ENCODE data around the gene PRSS27. TPM values are rescaled to one million over a fixed set of nuclear protein-coding genes. Genes with fewer than 3 reads are reported as not detected.

Gene PRSS27
- total RNA-seq, 1 donor from 2014 or later, result 5.5 TPM

GRCh38 chr16:2767140-2767731 is 47.2 kb upstream of the PRSS27 start:
- no peaks in the 10 kb centered on the region for H3K9me3 Mint-ChIP-seq (ENCODE audit: unreplicated experiment)
- peaks cover 15% of the 10 kb centered on the region for H3K4me1 Mint-ChIP-seq (ENCODE audit: unreplicated experiment)
- H3K27ac Mint-ChIP-seq (ENCODE audit: unreplicated experiment), result no peak overlapping the region
- H3K4me3 Mint-ChIP-seq (ENCODE audit: unreplicated experiment), result no peak overlapping the region
- DNase-seq (ENCODE audit: extremely low spot score, unreplicated experiment), result no peak
- H3K27me3 Mint-ChIP-seq (ENCODE audit: unreplicated experiment), result no peaks in the 10 kb centered on the region
- peaks cover 80% of the 10 kb centered on the region for H3K36me3 Mint-ChIP-seq (ENCODE audit: unreplicated experiment)
- no peak for TF ChIP-seq CTCF (IDR thresholded peaks at IDR 0.05)

GRCh38 chr16:2766430-2767139 is 46.6 kb upstream of the PRSS27 start:
- Mint-ChIP-seq H3K9me3 (ENCODE audit: unreplicated experiment) (no peaks in the 10 kb centered on the region), H3K4me3 (ENCODE audit: unreplicated experiment) (no peak overlapping the region), H3K4me1 (ENCODE audit: unreplicated experiment) (peaks cover 15% of the 10 kb centered on the region), H3K27me3 (ENCODE audit: unreplicated experiment) (no peaks in the 10 kb centered on the region), H3K36me3 (ENCODE audit: unreplicated experiment) (peaks cover 83% of the 10 kb centered on the region), H3K27ac (ENCODE audit: unreplicated experiment) (peak overlapping the region; percentile 19)
- TF ChIP-seq CTCF (IDR thresholded peaks at IDR 0.05), result no peak
- DNase-seq (ENCODE audit: extremely low spot score, unreplicated experiment), result no peak

GRCh38 chr16:2765462-2766404 is 45.7 kb upstream of the PRSS27 start:
- H3K27ac Mint-ChIP-seq (ENCODE audit: unreplicated experiment), result peak overlapping the region; percentile 19

GRCh38 chr16:2764718-2765117 is 44.7 kb upstream of the PRSS27 start:
- Mint-ChIP-seq H3K4me3 (ENCODE audit: unreplicated experiment) (no peak overlapping the region), H3K27me3 (ENCODE audit: unreplicated experiment) (no peaks in the 10 kb centered on the region), H3K27ac (ENCODE audit: unreplicated experiment) (no peak overlapping the region), H3K4me1 (ENCODE audit: unreplicated experiment) (peaks cover 12% of the 10 kb centered on the region), H3K36me3 (ENCODE audit: unreplicated experiment) (peaks cover 93% of the 10 kb centered on the region), H3K9me3 (ENCODE audit: unreplicated experiment) (no peaks in the 10 kb centered on the region)
- no peak for TF ChIP-seq CTCF (IDR thresholded peaks at IDR 0.05)
- DNase-seq (ENCODE audit: extremely low spot score, unreplicated experiment), result no peak

More at GRCh38 chr16:2765462-2766404, 45.7 kb upstream of the PRSS27 start:
- Mint-ChIP-seq H3K27me3 (ENCODE audit: unreplicated experiment) (no peaks in the 10 kb centered on the region), H3K4me3 (ENCODE audit: unreplicated experiment) (no peak overlapping the region), H3K36me3 (ENCODE audit: unreplicated experiment) (peaks cover 87% of the 10 kb centered on the region), H3K4me1 (ENCODE audit: unreplicated experiment) (peaks cover 15% of the 10 kb centered on the region), H3K9me3 (ENCODE audit: unreplicated experiment) (no peaks in the 10 kb centered on the region)
- no peak for DNase-seq (ENCODE audit: extremely low spot score, unreplicated experiment)
- TF ChIP-seq CTCF (IDR thresholded peaks at IDR 0.05), result no peak

Measured in osteocyte (in vitro differentiated cells).